Fibroblast of the aortic adventitia (primary cell): Measurements from ENCODE around the gene NQO2. TPM values are rescaled to one million over a fixed set of nuclear protein-coding genes. Genes with fewer than 3 reads are reported as not detected.

ENCODE experiments used
- DNase-seq: peaks from one replicate; pipeline ENCODE4 v3.0.0-alpha.2; 2010; ENCODE audit warnings: low read depth
- H3K4me3 ChIP-seq: 2 replicates; pipeline ENCODE4 v1.5.1; 2011; ENCODE audit warnings: low read depth, mild to moderate bottlenecking, control low read depth, low read length, moderate library complexity
- total RNA-seq: library from RNA; depleted of rRNA; stranded (reverse); fragments of >200 nt; gene quantifications from 2 replicates; pipeline ENCODE4 v1.2.3, GENCODE V29; 2012; ENCODE audit warnings: low replicate concordance
- TF ChIP-seq, protein P1 (sequence below): IDR thresholded peaks from 2 replicates; pipeline ENCODE4 v1.5.1; 2011; ENCODE audit warnings: mild to moderate bottlenecking, low read length, control low read depth, inconsistent platforms; ENCODE audit not compliant: insufficient read depth

NQO2 gene, protein sequence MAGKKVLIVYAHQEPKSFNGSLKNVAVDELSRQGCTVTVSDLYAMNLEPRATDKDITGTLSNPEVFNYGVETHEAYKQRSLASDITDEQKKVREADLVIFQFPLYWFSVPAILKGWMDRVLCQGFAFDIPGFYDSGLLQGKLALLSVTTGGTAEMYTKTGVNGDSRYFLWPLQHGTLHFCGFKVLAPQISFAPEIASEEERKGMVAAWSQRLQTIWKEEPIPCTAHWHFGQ
- total RNA-seq = 20.6 and 47.7 TPM in 2 replicates

DNA sequence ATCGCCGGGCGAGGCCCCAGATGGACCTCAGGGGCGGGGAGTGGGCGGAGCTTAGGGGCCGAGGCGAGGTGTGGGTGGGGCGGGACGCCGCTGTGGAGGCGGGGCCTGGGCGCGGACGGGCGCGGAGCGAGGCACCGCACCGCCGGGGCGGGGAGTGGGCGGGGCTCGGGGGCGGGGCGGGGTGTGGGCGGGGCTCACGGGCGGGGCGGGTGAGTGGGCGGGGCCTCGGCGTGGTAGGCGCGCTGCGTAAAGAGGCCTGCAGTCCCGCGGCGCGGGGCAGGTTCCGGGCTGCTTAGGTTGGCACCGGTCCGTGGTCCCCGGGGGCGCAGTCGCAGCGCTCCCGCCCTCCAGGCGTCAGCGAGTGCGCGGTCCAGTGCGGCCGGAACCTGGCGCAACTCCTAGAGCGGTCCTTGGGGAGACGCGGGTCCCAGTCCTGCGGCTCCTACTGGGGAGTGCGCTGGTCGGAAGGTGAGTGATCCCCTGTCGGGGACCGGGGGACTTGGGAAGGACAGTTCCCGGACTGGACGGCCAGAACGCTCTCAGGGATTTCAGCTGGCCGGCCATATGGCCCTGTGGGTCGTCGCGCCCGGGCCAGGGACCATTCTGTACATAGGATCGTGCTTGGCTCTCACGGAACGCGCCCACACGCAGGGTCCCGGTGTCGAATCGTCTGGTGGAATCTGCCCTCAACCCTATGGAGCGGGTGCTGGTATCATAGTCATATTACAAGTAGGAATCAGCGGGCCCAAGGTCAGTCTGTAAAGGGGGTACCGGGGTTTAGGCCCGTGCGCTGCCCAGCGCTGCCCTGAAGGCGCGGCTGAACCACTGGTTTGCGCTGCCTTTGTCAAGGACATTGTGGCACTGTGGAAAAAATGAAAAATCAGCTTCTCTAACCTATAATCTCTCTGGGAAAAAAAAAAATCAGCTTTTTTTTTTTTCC, at the start of gene NQO2:
TSS of gene NQO2 (plus strand) at position 277 of the 940 bp plus-strand sequence. CDS start 6,659 bp downstream, outside the sequence.
- TF ChIP-seq, protein P1, sequence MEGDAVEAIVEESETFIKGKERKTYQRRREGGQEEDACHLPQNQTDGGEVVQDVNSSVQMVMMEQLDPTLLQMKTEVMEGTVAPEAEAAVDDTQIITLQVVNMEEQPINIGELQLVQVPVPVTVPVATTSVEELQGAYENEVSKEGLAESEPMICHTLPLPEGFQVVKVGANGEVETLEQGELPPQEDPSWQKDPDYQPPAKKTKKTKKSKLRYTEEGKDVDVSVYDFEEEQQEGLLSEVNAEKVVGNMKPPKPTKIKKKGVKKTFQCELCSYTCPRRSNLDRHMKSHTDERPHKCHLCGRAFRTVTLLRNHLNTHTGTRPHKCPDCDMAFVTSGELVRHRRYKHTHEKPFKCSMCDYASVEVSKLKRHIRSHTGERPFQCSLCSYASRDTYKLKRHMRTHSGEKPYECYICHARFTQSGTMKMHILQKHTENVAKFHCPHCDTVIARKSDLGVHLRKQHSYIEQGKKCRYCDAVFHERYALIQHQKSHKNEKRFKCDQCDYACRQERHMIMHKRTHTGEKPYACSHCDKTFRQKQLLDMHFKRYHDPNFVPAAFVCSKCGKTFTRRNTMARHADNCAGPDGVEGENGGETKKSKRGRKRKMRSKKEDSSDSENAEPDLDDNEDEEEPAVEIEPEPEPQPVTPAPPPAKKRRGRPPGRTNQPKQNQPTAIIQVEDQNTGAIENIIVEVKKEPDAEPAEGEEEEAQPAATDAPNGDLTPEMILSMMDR = peak; percentile 5
- H3K4me3 ChIP-seq = peak within 1 kb of the TSS; percentile 77
- DNase-seq = peak; percentile 77

DNA sequence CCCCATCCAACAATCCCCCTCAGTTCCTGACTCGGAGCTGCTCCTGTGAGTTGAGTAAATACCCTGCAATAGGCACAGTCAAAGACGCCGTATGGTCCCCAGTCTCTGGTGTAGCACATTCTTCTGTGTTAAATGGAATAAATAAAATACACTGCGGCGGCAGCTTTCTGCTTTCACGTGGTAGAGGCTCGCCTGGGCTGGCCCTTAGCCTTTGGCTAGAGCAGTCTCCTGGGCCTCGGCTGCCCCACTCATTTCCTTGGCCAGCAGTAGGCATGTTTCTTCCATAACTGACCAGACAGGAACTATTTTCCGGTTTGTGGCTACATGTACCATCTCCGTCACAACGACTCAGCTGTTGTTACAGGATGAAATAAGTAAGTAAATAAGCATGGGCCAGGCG, 49.0 kb upstream of the NQO2 start:
- DNase-seq = no peak
- TF ChIP-seq, protein P1 = no peak
- no peak overlapping the region for H3K4me3 ChIP-seq

DNA sequence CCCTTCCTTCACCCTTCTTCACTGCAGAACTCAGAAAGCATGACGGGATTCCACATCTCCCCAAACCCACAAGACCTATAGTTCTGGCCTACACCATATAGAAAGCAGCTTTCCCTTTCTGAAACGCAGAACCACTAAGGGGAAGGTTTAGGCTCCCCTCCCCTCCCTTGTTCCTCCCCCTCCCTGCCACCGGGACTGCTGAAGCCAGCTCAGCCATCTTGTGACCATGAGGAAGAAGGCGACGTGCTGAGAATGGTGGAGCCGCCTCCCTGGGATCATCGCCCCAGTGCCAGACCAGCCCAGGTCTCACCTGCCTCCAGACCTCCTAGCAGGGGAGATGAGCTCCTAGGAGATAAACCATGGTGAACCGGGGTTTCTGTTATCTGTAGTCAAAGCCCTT, 48.0 kb upstream of the NQO2 start:
- H3K4me3 ChIP-seq = no peak overlapping the region
- DNase-seq = no peak
- TF ChIP-seq, protein P1 = no peak

DNA sequence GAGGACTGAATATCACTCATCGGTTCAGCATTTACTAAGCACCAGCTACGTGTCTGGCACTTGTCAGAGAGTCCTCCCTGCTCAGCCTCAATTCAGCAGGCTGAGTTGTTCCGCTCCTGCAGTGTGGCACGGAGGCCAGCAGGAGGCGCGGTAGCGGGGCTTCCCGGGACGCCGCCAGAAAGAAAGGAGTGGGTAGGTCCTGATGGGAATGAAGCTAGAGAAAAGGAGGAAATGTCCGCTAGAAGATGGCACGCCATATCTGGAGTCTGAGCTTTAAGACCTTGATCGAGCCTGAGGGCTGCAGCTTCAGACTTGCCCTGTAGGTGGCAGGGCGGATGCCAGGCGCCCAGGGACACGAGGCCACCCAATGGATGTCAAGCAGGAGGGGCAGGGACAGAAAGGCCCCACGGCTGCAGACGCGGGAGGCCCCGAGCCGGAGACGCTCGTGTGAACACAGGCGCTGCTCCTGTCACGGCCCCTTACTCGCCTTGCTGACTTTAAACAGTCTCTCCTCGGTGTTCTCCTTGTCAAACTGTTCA, 47.1 kb upstream of the NQO2 start:
- DNase-seq = peak; percentile 91
- H3K4me3 ChIP-seq = no peak overlapping the region
- TF ChIP-seq, protein P1 = peak; percentile 95

DNA sequence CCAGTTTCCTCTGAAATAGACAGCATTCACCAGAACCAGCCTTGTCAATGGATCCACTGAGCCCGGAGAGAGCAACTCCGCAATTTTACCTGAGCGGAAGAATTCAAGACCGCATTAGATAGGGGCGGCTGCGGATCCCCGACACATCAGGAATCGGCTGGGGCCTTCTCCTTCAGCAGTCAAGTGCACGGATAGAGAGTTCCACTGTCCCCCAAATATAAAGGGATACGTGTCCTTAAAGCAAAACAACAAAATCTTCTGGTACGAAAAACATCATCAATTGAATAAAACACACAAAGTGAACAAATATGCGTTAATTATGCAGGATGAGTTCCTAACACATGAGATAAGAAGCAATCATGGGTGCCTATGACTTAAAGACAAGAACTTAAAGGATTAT, 46.6 kb upstream of the NQO2 start:
- TF ChIP-seq, protein P1 = no peak
- H3K4me3 ChIP-seq = no peak overlapping the region
- no peak for DNase-seq

DNA sequence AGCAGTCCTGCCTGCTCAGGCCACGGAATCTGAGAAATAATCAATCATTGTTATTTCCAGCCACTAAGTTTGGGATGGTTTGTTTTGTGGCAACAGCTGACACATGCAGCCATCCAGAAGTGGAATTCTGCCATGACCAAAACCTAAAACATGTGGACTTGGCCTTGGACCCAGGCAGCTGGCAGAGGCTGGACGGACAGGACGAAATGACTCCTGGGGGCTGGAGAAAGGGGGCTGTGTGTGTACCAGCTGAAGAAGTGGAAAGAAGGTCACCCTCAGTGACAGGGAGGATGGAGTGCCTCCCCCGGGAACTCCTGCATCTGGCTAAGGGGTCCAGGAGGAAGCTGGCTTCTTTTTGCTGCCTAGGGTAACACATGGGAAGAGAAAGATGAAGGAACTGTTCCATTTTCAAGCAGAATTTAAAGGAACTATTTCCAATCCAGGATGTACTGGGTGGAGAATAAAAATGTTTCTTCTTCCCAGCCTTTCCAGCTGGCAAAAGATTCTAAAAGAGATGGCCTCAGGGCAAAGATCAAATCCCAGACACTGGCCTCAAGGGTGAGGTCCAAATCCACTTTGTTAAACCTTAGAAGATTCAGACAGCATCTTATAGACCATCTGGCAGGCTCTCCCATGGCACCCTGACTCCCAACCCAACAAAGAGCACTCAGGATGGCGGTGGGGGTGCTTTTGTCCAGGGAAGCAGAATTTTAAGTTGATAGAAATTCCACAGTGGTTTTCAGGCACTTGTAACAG, 42.6 kb upstream of the NQO2 start:
- H3K4me3 ChIP-seq = no peak overlapping the region
- no peak for DNase-seq
- TF ChIP-seq, protein P1 = no peak
